HG03575 (cell line): ENCODE data around the gene CDC25C.
"Not testable (repeated sequence)": the region's sequence is repeated elsewhere in the genome, so short reads cannot be mapped to it uniquely, and the experiment has no call there.

ENCODE experiments used
- ATAC-seq: cut with Tn5 transposase; IDR thresholded peaks from one replicate; pipeline ENCODE4 v1.9.1; 2021; ENCODE audit not compliant: unreplicated experiment, insufficient number of reproducible peaks, low FRiP score; ENCODE audit errors: extremely low read depth

The CDC25C gene

DNA sequence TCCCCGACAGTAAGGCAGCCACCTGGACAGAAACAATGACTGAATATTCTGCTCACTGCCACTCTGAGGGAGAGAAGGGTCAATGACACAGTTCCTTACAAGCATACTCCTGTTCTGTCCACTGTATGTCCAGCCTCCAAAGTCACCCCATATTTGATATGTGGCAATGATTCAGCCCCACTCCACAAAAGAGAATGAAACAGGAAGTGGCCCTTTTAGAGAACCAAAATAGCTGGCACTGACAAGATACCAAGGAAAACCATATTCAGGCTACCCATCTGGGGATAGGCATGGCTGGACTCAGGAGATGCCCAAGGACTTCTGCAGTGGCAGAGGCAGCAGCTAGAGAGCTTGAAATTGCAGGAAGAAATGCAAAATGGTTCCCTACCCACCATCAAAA, 44.4 kb downstream of the CDC25C start:
- ATAC-seq, result no peak

DNA sequence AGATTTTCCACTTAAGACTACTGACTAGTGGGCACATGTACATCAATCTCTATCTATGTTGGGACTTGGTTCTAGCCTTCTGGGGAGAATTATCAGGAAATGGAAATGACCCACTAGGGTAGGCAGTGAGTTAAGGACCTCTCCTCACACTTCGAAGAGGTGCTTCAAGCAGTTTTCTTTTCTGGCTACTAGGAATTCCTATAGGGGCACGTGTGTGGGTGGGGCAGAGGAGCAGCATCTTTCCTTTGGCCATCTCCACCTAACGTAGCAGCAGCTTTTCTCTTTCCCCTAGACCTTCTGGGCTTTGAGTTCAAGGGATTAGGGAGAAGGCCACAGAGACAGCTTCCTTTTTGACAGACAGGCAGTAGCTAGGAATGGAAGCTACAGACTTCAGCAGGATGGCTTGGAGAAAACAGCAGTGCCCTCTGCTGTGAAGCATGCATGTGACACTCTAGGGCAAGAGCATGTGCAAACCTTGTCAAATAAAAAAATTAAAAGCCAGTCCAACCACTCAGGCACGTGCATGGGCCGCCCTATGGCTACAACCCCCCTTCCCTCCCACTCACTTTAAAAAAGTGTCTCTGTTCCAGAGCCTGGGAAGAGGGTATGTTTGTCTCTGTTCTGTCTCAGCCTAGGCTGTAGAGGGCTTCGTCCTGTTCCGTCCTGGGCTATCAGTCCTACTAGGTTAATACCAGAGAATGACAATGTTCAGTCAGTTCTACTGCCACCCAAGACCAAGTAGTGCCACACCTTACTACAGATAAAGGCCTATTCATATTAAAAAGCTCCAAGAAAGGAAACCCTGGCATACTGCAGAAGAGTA, 48.5 kb downstream of the CDC25C start:
- no peak for ATAC-seq

DNA sequence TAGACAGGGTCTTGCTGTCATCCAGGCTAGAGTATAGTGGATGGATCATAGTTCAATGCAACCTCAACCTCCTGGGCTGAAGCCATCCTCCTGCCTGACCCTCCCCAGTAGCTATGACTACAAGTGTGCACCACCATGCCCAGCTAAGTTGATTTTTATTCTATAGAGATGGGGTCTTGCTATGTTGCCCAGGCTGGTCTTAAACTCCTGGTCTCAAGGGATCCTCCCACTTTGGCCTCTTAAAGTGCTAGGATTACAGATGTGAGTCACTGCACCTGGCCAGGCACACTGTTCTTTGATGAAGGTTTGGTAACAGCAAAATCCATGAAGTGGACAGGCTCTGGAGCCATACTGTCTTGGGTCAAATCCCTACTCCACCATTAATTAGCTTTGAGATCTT, 50.7 kb downstream of the CDC25C start:
- ATAC-seq, result no peak

DNA sequence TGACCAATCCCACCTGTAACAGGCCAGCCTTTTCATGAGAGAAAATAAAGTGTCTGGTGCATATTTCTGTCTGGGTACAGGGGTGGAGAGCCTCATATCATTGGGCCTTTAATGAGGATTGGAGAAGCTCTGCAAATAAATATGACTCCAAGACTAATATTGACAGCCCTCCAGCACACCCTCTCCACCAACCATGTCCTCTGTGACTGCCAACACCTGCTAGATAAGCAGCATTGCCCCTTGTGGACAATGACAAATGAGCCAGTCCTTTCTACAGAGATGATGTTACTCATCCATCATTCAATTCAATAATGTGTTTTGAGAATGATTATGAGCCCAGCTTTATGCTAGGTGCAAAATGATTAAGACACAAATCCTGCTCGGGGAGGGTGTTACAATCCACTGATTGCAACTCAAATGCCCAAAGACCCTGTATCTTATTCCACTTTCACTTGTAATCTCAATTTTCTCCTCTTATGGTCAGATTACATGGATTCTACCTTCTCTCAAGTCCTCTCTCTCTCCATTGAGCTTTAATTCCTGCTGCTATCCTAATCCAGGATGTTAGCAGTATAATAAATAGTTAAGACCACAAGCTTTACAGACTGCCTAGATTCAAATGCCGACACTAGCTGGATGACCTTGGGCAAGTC, 55.1 kb downstream of the CDC25C start:
- no peak for ATAC-seq

DNA sequence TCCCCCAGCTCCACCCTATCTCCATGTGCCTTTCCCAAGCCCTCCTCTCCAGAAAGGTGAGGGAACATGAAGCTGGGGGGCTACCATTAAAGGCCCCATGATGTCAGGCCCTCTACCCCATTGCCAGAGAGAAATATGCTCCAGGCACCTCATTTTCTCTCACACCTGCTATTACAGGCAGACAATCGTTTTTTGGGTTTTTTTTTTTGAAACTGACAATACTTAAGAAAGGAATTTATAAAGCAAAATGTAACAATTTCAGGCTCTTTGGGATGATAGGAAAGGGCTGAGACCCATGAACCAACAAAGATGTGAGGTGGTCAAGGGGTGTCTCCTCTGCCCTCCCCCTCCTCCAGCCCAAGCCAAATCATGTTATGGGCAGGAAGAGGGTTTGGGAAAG, 55.7 kb downstream of the CDC25C start:
- ATAC-seq, result no peak

DNA sequence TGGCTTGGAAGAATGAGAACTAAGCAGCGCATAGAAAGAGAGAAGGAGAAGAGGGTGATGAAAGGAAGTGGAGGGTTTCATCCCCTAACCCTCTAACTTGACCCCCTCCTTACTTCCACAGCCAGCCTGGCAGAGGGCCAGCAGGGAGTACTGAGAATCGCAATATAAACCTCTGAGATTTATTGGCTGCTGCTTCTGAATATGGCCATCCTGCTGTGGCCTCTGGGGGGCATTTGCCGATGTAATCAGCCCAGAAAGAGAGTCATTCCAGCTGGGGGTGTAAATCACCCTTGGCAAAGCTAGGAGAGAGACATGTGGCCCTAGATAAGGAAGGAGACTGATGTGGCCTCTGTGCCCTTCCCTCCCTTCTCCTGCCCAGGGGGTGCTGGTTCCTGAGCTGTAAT, 56.2 kb downstream of the CDC25C start:
- no peak for ATAC-seq

DNA sequence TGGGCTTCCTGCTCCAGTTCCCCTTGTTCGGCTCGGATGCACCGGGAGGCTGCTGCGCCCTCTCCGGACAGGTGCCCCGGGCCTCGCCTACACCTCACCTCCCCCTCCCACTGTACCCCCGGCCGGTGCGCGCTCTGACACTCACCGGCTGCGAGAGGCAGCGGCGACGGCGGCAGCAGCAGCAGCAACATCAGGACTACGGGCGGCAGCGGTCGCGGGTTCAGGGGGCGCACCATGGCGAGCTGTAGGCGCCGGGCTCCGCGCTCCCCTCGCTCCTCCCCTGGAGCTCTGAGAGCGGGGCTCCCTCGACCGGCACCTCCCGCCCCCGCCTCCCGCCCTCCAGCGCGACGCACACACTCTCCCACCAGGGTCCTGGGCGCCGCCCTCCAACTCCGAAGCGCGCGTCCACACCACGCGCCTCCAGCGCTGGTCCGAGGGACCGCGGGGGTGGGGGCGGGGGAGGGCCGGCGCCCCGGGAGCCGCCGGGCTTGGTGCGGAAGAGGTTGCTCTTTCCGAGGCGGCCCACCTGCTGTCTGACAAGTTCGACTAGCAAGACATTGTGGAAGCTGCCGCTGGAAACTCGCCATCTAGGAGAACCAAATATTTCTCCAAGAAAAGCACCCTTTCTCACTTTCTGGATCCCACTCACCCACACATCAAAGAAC, 57.3 kb downstream of the CDC25C start, which contains the start of gene GFRA3:
GFRA3 (minus strand) TSS at position 433 of the 665 bp plus-strand sequence; CDS start at position 236, 197 bp downstream.
- ATAC-seq, result no peak

DNA sequence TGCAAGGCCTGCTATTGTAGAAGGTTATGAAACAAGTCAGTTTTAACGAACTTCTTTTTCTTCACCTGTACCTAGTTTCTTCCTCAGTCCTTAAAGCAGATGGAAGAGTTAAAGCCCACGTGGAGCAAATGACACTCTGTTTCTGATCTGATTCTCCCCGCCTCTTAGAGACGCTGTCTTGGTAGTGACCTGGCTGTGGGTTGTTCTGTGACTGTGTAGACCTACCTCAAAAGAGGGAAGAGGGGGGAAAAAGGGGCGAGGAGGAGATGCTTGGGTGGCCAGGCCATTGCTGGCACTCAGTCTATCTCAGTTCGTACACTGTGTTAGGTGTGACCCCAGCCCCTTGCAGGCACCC, 57.8 kb downstream of the CDC25C start:
- ATAC-seq, result no peak

DNA sequence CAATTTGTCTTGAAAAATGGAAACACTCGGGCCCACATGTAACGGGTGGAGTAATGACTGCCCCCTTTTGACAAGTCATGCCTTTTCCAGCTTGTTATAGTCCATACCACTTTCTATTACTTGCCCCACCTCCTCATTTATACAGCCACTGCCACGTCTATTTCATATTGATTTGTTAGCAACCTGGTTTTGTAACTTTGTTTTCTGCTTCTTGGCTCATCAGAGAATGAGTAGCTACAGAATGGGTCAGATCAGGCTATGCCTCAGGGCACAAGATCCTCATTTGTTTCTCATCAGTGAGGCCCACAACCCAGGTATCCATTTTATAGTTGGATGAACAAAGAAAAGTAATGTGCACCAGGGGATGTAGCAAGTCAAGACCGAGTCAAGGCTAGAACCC, 58.9 kb downstream of the CDC25C start:
- no peak for ATAC-seq

DNA sequence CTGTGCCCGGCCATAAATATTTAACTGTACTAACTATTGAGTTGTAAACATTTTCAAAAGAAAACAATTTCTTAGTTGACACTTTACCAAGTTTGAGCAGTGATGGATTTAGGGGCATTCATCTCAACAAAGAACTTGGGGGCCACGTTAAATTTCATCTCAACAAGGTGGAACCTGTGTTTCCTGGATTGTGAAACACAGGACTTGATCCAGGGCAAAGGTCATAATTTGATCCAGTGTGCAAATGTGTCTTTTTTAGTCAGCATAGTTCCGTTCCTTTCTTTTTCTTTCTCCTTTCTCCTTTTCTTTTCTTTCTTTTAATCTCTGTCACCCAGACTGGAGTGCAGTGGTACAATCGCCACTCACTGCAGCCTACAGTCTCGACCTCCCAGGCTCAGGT, 60.3 kb downstream of the CDC25C start:
- ATAC-seq, result no peak

DNA sequence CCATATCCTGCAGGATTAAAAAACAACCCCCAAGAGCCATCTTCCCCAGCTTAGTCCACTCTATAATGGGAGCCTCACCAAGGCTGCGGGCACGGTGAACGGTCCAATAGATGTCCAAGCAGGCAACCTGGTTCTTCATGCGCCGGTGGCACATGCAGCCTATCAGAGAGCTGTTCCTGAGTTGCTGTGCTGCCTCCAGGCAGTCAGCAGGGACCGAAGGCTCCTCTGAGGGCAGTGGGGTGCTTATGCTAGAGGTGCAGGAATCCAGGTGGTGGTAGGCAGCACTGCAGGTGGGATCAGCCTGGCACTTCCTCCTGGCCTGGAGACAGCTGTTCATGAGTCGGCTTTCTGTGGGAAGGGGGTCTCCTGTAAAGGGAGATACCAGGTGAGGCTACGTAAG, 67.4 kb downstream of the CDC25C start:
- no peak for ATAC-seq

DNA sequence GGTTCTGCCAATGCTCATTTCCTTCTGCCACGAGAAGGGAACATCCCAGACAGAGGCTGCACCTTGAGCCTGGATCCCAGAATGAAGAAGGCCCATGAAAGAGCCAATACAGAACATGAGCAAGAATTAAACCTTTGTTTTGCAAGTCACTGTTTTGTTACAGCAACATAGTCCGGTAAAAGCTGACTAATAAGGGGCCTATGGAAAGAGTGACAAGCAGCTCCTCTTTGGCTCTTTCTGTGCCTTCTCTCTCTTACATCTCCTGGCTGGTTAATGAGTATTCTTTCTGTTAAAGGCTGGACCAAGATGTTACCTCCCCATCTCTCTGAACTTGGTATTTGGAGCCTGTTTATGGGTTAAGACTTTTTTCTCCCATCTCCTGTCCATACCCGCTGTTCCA, 68.0 kb downstream of the CDC25C start:
- ATAC-seq, result no peak

DNA sequence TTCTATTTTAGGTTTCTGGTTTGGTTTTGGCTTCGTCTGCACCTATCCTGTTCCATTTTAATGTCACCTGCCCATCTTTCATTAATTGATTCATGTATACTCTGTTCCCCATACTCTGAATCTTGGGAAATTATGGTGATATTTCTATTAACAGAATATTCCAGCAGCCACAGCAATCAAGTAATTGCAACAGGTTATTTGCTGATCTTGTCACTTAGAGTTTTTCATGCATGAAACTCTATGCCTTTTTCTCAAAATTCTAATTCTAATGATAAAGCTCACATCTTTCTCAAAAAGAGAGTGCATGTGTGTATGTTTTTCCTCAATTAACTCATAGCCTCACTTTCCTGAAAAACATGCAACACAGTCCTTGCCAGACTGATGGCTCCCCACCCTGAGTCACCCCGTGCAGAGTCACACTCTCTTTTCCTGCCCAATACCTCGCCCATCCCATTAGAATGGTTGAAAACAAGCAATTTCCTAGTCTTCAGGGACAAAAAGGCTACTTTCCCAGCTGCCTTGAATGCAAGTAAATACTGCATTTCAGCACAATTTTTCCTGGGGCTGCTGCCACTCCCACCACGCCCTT, 72.8 kb downstream of the CDC25C start:
- ATAC-seq, result no peak

DNA sequence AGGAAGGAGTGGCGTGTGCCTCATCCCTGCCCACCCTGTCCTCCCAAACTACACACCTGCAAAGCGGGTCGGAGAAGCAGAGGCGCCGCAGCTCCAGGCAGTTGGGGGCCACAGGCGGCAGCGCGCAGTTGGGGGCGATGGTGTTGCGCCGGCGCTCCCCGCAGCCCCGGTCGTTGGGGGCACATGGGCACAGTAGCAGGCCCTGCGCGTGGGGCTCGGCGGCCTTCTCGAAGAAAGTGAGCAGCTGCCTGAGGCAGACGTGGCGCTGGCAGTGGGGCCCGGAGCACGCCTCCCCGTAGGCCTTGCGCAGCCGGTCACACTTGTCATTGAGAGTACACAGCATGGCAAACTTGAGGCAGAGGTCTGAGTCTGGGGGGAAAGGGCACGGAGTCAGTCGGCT, 74.0 kb downstream of the CDC25C start:
- no peak for ATAC-seq

DNA sequence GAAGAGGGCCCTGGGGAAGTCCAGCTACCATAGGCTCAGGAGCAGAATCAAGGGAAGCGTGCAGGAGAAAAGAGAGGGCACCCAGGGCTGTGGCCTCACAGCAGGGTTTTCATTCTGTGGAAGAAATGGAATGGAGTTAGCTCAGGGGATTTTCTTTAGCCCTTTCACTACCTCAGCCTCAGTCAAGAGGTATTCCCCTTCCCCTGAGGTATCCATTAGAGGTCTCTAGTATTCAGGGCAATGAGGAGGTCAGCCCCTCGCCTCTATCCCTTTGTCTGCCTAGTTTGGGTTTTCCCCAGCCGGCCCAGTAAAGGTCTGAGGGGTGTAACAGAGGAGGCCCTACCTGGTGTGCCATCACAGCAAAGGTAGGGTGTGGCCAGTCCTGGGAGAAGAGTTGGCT, 78.7 kb downstream of the CDC25C start:
- ATAC-seq, result no peak

DNA sequence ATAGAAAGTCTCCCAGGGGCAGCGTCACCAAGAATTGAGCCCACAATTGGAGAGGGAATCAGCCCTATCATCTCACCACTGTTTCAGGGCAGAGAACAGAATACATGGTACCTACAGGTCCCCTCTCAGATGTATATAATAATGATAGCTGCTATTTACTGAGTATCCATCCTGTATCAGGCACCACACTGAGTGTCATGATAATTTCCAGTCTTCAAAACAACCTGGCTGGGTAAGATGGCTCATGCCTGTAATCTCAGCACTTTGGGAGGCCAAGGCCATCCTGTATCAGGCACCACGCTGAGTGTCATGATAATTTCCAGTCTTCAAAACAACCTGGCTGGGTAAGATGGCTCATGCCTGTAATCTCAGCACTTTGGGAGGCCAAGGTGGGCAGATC, 83.8 kb downstream of the CDC25C start:
- ATAC-seq, result not testable (repeated sequence)

DNA sequence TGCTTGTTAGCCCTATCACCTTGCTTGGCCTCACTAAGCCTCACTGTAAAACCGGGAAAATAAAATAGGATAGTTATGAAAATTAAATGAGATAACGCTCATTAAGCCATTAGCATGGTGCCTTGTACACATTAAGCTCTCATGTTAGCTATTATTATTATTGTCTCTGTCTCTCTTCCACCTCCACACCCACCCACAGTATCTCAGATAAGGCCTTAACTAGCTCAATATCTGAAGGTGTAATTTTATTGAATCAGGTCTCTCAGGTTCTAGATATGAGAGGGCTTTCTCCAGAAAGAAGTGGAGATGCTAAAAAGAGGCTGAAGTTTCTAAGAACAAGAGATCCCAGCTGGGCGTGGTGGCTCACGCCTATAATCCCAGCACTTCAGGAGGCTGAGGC, 84.8 kb downstream of the CDC25C start:
- no peak for ATAC-seq

DNA sequence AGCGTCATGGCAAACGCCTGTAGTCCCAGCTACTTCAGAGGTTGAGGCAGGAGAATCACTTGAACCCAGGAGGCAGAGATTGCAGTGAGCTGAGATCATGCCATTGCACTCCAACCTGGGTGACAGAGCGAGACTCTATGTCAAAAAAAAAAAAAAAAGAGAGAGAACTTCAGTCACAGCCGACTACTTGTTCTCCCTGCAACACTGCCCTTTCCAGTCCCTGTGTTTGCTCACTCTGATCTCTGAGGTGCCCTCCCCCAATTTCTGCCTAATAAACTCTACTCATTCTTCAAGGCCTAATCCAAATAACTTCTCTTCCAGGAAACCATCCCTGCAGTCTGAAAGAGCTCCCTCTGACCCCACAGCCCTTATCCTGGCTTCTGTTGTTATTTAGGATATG, 85.3 kb downstream of the CDC25C start:
- no peak for ATAC-seq

DNA sequence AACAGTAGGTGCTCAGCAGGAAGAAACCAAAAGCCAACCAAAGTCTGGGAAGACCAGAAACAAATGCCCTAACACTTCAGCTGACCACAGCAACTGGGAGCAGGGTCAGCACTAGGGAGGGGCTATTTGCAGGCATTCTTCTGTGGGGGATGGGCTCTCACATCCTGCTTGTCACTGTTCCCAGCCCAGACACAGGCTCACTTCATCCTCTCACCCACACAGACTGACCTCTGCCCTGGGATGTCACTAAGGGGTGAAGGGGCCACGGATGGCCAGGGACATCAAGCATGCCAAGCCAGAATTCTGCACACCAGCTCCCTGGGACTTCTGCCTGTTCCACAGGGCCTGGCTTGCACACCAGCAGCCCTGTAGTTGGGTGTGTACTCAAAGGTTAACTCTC, 85.9 kb downstream of the CDC25C start:
- no peak for ATAC-seq

DNA sequence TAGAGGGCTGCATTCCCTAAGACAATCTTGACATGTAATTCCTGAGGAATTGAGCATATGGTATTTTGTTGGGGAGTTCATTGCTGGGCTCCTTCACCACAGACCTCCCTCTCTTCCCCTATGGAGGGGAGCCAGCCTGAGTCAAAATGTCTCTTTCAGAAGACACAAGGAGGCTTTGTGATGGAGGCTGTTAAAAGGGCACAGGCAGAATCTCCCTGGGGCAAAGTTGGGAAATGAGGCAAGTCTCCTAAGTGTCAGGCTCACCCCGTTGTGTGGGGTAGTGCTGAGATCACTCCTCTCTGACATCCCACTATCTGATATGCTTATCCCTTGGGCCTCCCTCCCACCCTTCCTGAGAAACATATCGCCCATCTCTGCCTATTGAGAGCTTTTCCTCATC, 87.8 kb downstream of the CDC25C start:
- ATAC-seq, result no peak
